Measurements from ENCODE around the gene RNF157. TPM values are rescaled to one million over a fixed set of nuclear protein-coding genes. Genes with fewer than 3 reads are reported as not detected.
A peak's percentile ranks its signal among the peaks of the same experiment; 100 is the strongest.

RNF157 gene
- total and polyA plus RNA-seq, 2 of the 13 experiments (the other 11 are each of a cell fraction or from before 2014, with no cell fraction given): 0.44 to 1.5 TPM

DNA sequence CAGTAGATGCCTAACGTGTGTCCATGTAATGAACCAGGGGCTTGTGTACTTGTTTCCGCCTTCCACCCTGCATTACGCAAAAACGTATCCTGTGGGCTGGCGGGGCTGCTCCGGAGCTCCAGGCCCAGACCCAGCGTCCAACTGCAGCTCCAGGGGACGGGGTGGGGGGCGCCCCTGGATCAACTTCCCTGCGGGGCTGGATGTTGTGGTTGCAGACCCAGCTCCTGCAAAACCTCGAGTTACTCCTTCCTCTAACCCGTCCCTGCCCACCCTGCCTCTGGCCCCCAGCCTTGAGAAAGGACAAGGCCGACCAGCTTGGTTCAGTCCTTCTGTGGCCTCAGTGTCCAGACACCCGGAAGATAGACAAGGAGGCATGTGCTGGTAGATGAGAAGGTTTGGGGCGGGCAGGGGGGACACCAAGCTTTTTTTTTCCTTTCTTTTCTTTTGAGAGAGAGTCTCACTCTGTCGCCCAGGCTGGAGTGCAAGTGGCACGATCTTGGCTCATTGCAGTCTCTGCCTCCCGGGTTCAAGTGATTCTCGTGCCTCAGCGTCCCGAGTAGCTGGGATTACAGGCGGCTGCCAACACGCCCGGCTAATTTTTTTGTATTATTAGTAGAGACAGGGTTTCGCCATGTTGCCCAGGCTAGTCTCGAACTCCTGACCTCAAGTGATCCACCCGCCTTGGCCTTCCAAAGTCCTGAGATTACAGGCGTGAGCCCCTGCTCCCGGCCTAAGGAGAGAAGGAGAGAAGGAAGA is 136.0 kb downstream of the RNF157 start (continued):
- TF ChIP-seq NR2F1 (CRISPR knock-in tag; IDR thresholded peaks at IDR 0.05) (no peak), ZNF614 (CRISPR knock-in tag; IDR thresholded peaks at IDR 0.05; ENCODE audit: borderline replicate concordance) (0 out of 2 replicates have a peak, but pooled peaks have one; percentile 44), IKZF4 (CRISPR knock-in tag; IDR thresholded peaks at IDR 0.05; ENCODE audit: borderline replicate concordance, low read depth, not compliant biosample characterization) (peak; percentile 20), ZNF20 (CRISPR knock-in tag; IDR thresholded peaks at IDR 0.05) (no peak), SMAD9 (CRISPR knock-in tag; IDR thresholded peaks at IDR 0.05) (peak; percentile 85; the same call in 1 of the 2 replicates), RARA (CRISPR knock-in tag; IDR thresholded peaks at IDR 0.05) (no peak), ZNF441 (CRISPR knock-in tag; IDR thresholded peaks at IDR 0.05; ENCODE audit: borderline replicate concordance) (peak; percentile 11), SCMH1 (CRISPR knock-in tag; IDR thresholded peaks at IDR 0.05; ENCODE audit: borderline replicate concordance) (no peak), ZNF781 (CRISPR knock-in tag; IDR thresholded peaks at IDR 0.05; ENCODE audit: borderline replicate concordance, not compliant biosample characterization) (no peak), TARDBP (CRISPR knock-in tag; IDR thresholded peaks at IDR 0.05) (no peak), CEBPB (IDR thresholded peaks at IDR 0.05; ENCODE audit: borderline replicate concordance, low read depth, low read length) (peak; percentile 56; the same call in 1 of the 2 replicates), JARID2 (CRISPR knock-in tag; IDR thresholded peaks at IDR 0.05; ENCODE audit: insufficient replicate concordance) (peak; percentile 5), ZC3H13 (CRISPR knock-in tag; IDR thresholded peaks at IDR 0.05) (peak; percentile 74), THAP11 (CRISPR knock-in tag; IDR thresholded peaks at IDR 0.05) (no peak), ZKSCAN5 (CRISPR knock-in tag; IDR thresholded peaks at IDR 0.05) (no peak), ZNF343 (CRISPR knock-in tag; IDR thresholded peaks at IDR 0.05) (no peak), ZNF350 (CRISPR knock-in tag; IDR thresholded peaks at IDR 0.05; ENCODE audit: borderline replicate concordance, low read depth) (0 out of 2 replicates have a peak, but pooled peaks have one; percentile 11), ATF7-NPFF (CRISPR knock-in tag; IDR thresholded peaks at IDR 0.05; ENCODE audit: low read depth) (peak; percentile 11; the same call in 1 of the 2 replicates), SOX13 (IDR thresholded peaks at IDR 0.05) (no peak), SOX13 (CRISPR knock-in tag; conservative IDR thresholded peaks at IDR 0.05 in 1 of 2, IDR thresholded peaks at IDR 0.05 in 1 of 2) (no peak)
- TF ChIP-seq, protein P1, sequence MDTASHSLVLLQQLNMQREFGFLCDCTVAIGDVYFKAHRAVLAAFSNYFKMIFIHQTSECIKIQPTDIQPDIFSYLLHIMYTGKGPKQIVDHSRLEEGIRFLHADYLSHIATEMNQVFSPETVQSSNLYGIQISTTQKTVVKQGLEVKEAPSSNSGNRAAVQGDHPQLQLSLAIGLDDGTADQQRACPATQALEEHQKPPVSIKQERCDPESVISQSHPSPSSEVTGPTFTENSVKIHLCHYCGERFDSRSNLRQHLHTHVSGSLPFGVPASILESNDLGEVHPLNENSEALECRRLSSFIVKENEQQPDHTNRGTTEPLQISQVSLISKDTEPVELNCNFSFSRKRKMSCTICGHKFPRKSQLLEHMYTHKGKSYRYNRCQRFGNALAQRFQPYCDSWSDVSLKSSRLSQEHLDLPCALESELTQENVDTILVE (CRISPR knock-in tag; IDR thresholded peaks at IDR 0.05): no peak
- TF ChIP-seq, protein P2, sequence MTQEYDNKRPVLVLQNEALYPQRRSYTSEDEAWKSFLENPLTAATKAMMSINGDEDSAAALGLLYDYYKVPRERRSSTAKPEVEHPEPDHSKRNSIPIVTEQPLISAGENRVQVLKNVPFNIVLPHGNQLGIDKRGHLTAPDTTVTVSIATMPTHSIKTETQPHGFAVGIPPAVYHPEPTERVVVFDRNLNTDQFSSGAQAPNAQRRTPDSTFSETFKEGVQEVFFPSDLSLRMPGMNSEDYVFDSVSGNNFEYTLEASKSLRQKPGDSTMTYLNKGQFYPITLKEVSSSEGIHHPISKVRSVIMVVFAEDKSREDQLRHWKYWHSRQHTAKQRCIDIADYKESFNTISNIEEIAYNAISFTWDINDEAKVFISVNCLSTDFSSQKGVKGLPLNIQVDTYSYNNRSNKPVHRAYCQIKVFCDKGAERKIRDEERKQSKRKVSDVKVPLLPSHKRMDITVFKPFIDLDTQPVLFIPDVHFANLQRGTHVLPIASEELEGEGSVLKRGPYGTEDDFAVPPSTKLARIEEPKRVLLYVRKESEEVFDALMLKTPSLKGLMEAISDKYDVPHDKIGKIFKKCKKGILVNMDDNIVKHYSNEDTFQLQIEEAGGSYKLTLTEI (CRISPR knock-in tag; conservative IDR thresholded peaks at IDR 0.05): no peak
- TF ChIP-seq, protein P3, sequence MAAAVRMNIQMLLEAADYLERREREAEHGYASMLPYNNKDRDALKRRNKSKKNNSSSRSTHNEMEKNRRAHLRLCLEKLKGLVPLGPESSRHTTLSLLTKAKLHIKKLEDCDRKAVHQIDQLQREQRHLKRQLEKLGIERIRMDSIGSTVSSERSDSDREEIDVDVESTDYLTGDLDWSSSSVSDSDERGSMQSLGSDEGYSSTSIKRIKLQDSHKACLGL (CRISPR knock-in tag; IDR thresholded peaks at IDR 0.05): 0 out of 2 replicates have a peak, but pooled peaks have one; percentile 10
- TF ChIP-seq, protein P4, sequence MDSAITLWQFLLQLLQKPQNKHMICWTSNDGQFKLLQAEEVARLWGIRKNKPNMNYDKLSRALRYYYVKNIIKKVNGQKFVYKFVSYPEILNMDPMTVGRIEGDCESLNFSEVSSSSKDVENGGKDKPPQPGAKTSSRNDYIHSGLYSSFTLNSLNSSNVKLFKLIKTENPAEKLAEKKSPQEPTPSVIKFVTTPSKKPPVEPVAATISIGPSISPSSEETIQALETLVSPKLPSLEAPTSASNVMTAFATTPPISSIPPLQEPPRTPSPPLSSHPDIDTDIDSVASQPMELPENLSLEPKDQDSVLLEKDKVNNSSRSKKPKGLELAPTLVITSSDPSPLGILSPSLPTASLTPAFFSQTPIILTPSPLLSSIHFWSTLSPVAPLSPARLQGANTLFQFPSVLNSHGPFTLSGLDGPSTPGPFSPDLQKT (CRISPR knock-in tag; IDR thresholded peaks at IDR 0.05; ENCODE audit: borderline replicate concordance): no peak
